Measurements from ENCODE around the gene RPAP3. TPM values are rescaled to one million over a fixed set of nuclear protein-coding genes. Genes with fewer than 3 reads are reported as not detected.

RPAP3 gene
- total and polyA plus RNA-seq, 9 of the 15 experiments (the other 6 are each of a cell fraction or from before 2014, with no cell fraction given) = 40.0 to 92.1 (median 54.1) TPM

GRCh38 chr12:47705566-47706425, at the start of gene RPAP3 (continued):
- TF ChIP-seq, protein P1, sequence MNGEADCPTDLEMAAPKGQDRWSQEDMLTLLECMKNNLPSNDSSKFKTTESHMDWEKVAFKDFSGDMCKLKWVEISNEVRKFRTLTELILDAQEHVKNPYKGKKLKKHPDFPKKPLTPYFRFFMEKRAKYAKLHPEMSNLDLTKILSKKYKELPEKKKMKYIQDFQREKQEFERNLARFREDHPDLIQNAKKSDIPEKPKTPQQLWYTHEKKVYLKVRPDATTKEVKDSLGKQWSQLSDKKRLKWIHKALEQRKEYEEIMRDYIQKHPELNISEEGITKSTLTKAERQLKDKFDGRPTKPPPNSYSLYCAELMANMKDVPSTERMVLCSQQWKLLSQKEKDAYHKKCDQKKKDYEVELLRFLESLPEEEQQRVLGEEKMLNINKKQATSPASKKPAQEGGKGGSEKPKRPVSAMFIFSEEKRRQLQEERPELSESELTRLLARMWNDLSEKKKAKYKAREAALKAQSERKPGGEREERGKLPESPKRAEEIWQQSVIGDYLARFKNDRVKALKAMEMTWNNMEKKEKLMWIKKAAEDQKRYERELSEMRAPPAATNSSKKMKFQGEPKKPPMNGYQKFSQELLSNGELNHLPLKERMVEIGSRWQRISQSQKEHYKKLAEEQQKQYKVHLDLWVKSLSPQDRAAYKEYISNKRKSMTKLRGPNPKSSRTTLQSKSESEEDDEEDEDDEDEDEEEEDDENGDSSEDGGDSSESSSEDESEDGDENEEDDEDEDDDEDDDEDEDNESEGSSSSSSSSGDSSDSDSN (IDR thresholded peaks at IDR 0.05; ENCODE audit: borderline replicate concordance in 1 of 2, low read depth in 2 of 2, low read length in 2 of 2) = no peak
- TF ChIP-seq PHF8 (IDR thresholded peaks at IDR 0.05; ENCODE audit: borderline replicate concordance, low read length) = peak; percentile 97
- TF ChIP-seq, protein P2, sequence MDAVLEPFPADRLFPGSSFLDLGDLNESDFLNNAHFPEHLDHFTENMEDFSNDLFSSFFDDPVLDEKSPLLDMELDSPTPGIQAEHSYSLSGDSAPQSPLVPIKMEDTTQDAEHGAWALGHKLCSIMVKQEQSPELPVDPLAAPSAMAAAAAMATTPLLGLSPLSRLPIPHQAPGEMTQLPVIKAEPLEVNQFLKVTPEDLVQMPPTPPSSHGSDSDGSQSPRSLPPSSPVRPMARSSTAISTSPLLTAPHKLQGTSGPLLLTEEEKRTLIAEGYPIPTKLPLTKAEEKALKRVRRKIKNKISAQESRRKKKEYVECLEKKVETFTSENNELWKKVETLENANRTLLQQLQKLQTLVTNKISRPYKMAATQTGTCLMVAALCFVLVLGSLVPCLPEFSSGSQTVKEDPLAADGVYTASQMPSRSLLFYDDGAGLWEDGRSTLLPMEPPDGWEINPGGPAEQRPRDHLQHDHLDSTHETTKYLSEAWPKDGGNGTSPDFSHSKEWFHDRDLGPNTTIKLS (IDR thresholded peaks at IDR 0.05; ENCODE audit: borderline replicate concordance, low read depth) = no peak; the same call in 1 of the 2 replicates
- peak; percentile 20 for TF ChIP-seq NEUROD1 (IDR thresholded peaks at IDR 0.05; ENCODE audit: borderline replicate concordance, low read depth, low read length, partially characterized antibody)
- TF ChIP-seq HCFC1 (IDR thresholded peaks at IDR 0.05; ENCODE audit: low read depth, low read length) = peak; percentile 53
- TF ChIP-seq RNF2 (IDR thresholded peaks at IDR 0.05) = no peak
- no peak for TF ChIP-seq PHB2 (IDR thresholded peaks at IDR 0.05; ENCODE audit: low read depth)
- no peak for TF ChIP-seq GTF2F1 (IDR thresholded peaks at IDR 0.05; ENCODE audit: low read depth, low read length)
- TF ChIP-seq ZZZ3 (IDR thresholded peaks at IDR 0.05) = no peak
- peak; percentile 84 for TF ChIP-seq NFRKB (IDR thresholded peaks at IDR 0.05; ENCODE audit: low read depth)
- TF ChIP-seq, protein P3, sequence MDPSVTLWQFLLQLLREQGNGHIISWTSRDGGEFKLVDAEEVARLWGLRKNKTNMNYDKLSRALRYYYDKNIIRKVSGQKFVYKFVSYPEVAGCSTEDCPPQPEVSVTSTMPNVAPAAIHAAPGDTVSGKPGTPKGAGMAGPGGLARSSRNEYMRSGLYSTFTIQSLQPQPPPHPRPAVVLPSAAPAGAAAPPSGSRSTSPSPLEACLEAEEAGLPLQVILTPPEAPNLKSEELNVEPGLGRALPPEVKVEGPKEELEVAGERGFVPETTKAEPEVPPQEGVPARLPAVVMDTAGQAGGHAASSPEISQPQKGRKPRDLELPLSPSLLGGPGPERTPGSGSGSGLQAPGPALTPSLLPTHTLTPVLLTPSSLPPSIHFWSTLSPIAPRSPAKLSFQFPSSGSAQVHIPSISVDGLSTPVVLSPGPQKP (CRISPR knock-in tag; IDR thresholded peaks at IDR 0.05) = no peak
- no peak for TF ChIP-seq DMBX1 (CRISPR knock-in tag; IDR thresholded peaks at IDR 0.05; ENCODE audit: borderline replicate concordance)
- no peak for TF ChIP-seq EWSR1 (IDR thresholded peaks at IDR 0.05; ENCODE audit: borderline replicate concordance, low read depth, partially characterized antibody)
- TF ChIP-seq, protein P4, sequence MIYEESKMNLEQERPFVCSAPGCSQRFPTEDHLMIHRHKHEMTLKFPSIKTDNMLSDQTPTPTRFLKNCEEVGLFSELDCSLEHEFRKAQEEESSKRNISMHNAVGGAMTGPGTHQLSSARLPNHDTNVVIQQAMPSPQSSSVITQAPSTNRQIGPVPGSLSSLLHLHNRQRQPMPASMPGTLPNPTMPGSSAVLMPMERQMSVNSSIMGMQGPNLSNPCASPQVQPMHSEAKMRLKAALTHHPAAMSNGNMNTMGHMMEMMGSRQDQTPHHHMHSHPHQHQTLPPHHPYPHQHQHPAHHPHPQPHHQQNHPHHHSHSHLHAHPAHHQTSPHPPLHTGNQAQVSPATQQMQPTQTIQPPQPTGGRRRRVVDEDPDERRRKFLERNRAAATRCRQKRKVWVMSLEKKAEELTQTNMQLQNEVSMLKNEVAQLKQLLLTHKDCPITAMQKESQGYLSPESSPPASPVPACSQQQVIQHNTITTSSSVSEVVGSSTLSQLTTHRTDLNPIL (CRISPR knock-in tag; IDR thresholded peaks at IDR 0.05) = no peak
- TF ChIP-seq RBM17 (IDR thresholded peaks at IDR 0.05; ENCODE audit: borderline replicate concordance, low read depth, low read length) = no peak
- TF ChIP-seq RBM15 (IDR thresholded peaks at IDR 0.05; ENCODE audit: insufficient read depth, low read length) = no peak
- no peak for TF ChIP-seq SIRT6 (IDR thresholded peaks at IDR 0.05; ENCODE audit: low read depth, low read length)
- TF ChIP-seq ZNF444 (CRISPR knock-in tag; IDR thresholded peaks at IDR 0.05) = no peak
- peak; percentile 99 for TF ChIP-seq SAFB (IDR thresholded peaks at IDR 0.05; ENCODE audit: borderline replicate concordance, low read depth, low read length)
- TF ChIP-seq ZNF165 (CRISPR knock-in tag; IDR thresholded peaks at IDR 0.05; ENCODE audit: borderline replicate concordance) = no peak
- no peak for TF ChIP-seq CHD4 (IDR thresholded peaks at IDR 0.05; ENCODE audit: insufficient read depth, insufficient replicate concordance, low read depth, low read length, poor library complexity, severe bottlenecking)

All from K562 (cell line).